Activated CD8-positive, alpha-beta memory T cell treated with anti-CD3 and anti-CD28 coated beads for 24 hours (primary cell): ENCODE measurements around the gene CEP83.

ENCODE experiments used
- DNase-seq: peaks from one replicate; pipeline ENCODE4 v3.0.0-alpha.2; 2020

The CEP83 gene

GRCh38 chr12:94297876-94298505 lies 161.7 kb downstream of the CEP83 start:
- DNase-seq: no peak

- DNase-seq: no peak
These were observed 162.5 kb downstream of the CEP83 start for GRCh38 chr12:94297096-94297699.

GRCh38 chr12:94290353-94290752 lies 169.3 kb downstream of the CEP83 start:
- DNase-seq: no peak

GRCh38 chr12:94289461-94290312 lies 170.0 kb downstream of the CEP83 start:
- DNase-seq: no peak

- no peak for DNase-seq
These were observed 172.4 kb downstream of the CEP83 start for GRCh38 chr12:94287245-94287628.

- DNase-seq: no peak
These were observed 173.0 kb downstream of the CEP83 start for GRCh38 chr12:94286583-94287244.

- no peak for DNase-seq
These were observed 173.6 kb downstream of the CEP83 start for GRCh38 chr12:94285943-94286582.

- no peak for DNase-seq
These were observed 174.8 kb downstream of the CEP83 start for GRCh38 chr12:94284859-94285258.

GRCh38 chr12:94284046-94284445 lies 175.6 kb downstream of the CEP83 start:
- DNase-seq: no peak

GRCh38 chr12:94282675-94283074 lies 177.0 kb downstream of the CEP83 start:
- DNase-seq: no peak

- no peak for DNase-seq
These were observed 179.6 kb downstream of the CEP83 start for GRCh38 chr12:94280063-94280462.

GRCh38 chr12:94277426-94278000 lies 182.2 kb downstream of the CEP83 start:
- DNase-seq: no peak

GRCh38 chr12:94276725-94277124 lies 182.9 kb downstream of the CEP83 start:
- DNase-seq: no peak

GRCh38 chr12:94273272-94273671 lies 186.4 kb downstream of the CEP83 start:
- no peak for DNase-seq

GRCh38 chr12:94272280-94272679 lies 187.4 kb downstream of the CEP83 start:
- no peak for DNase-seq

- DNase-seq: no peak
These were observed 188.3 kb downstream of the CEP83 start for GRCh38 chr12:94271351-94271750.

- DNase-seq: no peak
These were observed 190.2 kb downstream of the CEP83 start for GRCh38 chr12:94269316-94269999.

- no peak for DNase-seq
These were observed 191.7 kb downstream of the CEP83 start for GRCh38 chr12:94267921-94268471.

- no peak for DNase-seq
These were observed 192.2 kb downstream of the CEP83 start for GRCh38 chr12:94267537-94267872.

GRCh38 chr12:94266796-94267536 lies 192.7 kb downstream of the CEP83 start:
- no peak for DNase-seq
